22Rv1 (cell line): ENCODE data around the gene KCNQ1.

ENCODE experiments used
- H3K27ac ChIP-seq: fragments of 450-650 bp; 2 replicates; pipeline ENCODE4 v1.5.1; 2017
- CTCF ChIP-seq: fragments of 450-650 bp; IDR thresholded peaks from 2 replicates; pipeline ENCODE4 v1.5.1; 2017; ENCODE audit warnings: mild to moderate bottlenecking
- ZFX ChIP-seq: fragments of 450-650 bp; IDR thresholded peaks from 2 replicates; pipeline ENCODE4 v1.6.1; 2017; ENCODE audit warnings: antibody characterized with exemption, borderline replicate concordance

The KCNQ1 gene

GRCh38 chr11:2698386-2699184, 253.8 kb downstream of the KCNQ1 start:
- no peak overlapping the region for H3K27ac ChIP-seq
- TF ChIP-seq ZFX (no peak), CTCF (no peak)

GRCh38 chr11:2699185-2699530, 254.3 kb downstream of the KCNQ1 start:
- H3K27ac ChIP-seq = no peak overlapping the region
- no peak for TF ChIP-seq ZFX
- TF ChIP-seq CTCF = no peak

- H3K27ac ChIP-seq = peak within 1 kb of the TSS; percentile 80
Measured at GRCh38 chr11:2699531-2700414, 255.0 kb downstream of the KCNQ1 start, which contains the start of gene KCNQ1OT1. Gene KCNQ1OT1 (minus strand): TSS chr11:2699994.

GRCh38 chr11:2700415-2701211, 255.8 kb downstream of the KCNQ1 start:
- peak overlapping the region; percentile 80 for H3K27ac ChIP-seq
- TF ChIP-seq ZFX (no peak), CTCF (no peak)

More at GRCh38 chr11:2699531-2700414, 255.0 kb downstream of the KCNQ1 start, which contains the start of gene KCNQ1OT1:
- no peak for TF ChIP-seq CTCF
- no peak for TF ChIP-seq ZFX

GRCh38 chr11:2701230-2701629, 256.4 kb downstream of the KCNQ1 start:
- H3K27ac ChIP-seq = peak overlapping the region; percentile 80

GRCh38 chr11:2701898-2702434, 257.2 kb downstream of the KCNQ1 start:
- H3K27ac ChIP-seq = no peak overlapping the region
- TF ChIP-seq ZFX (no peak), CTCF (no peak)

More at GRCh38 chr11:2701230-2701629, 256.4 kb downstream of the KCNQ1 start:
- no peak for TF ChIP-seq CTCF
- TF ChIP-seq ZFX = no peak
